Keratinocyte (primary cell): ENCODE data around the gene HYAL4. TPM values are rescaled to one million over a fixed set of nuclear protein-coding genes. Genes with fewer than 3 reads are reported as not detected.

Experiments used
- DNase-seq: peaks from one replicate; pipeline ENCODE4 v3.0.0-alpha.2; 2011; ENCODE audit warnings: low read depth, missing footprints, low spot score
- FAIRE-seq: peaks from 2 replicates; lab custom pipeline; 2011; peaks lifted over from hg19 to GRCh38; lab: Jason Lieb, UNC
- H2AFZ ChIP-seq: 2 replicates; pipeline ENCODE4 v1.6.0; 2012; ENCODE audit warnings: low read length, control low read depth, inconsistent platforms; ENCODE audit not compliant: control insufficient read depth
- H3K27ac ChIP-seq: 2 replicates; pipeline ENCODE4 v1.5.1; 2011; ENCODE audit warnings: low read length; ENCODE audit not compliant: control insufficient read depth, insufficient read depth
- H3K27me3 ChIP-seq: 3 replicates; pipeline ENCODE4 v1.6.0; 2011; ENCODE audit warnings: low read length; ENCODE audit not compliant: control insufficient read depth, insufficient read depth; ENCODE audit errors: extremely low read depth
- H3K36me3 ChIP-seq, 2 experiments: 2 replicates in 1 of 2; 3 replicates in 1 of 2; pipeline ENCODE4 v1.5.1; 2011; ENCODE audit warnings: low read length in 2 of 2, mild to moderate bottlenecking in 1 of 2; ENCODE audit not compliant: control insufficient read depth in 2 of 2, insufficient read depth in 2 of 2; ENCODE audit errors: extremely low read depth in 1 of 2
- H3K4me1 ChIP-seq: 3 replicates; pipeline ENCODE4 v1.5.1; 2011; ENCODE audit warnings: low read length; ENCODE audit not compliant: control insufficient read depth, insufficient read depth; ENCODE audit errors: extremely low read depth
- H3K4me2 ChIP-seq: 3 replicates; pipeline ENCODE4 v1.6.0; 2011; ENCODE audit warnings: low read depth, low read length; ENCODE audit not compliant: control insufficient read depth, insufficient read depth; ENCODE audit errors: extremely low read depth
- H3K4me3 ChIP-seq, 3 experiments: fragments of 200-600 bp in 1 of 3; sonication (generic) in 1 of 3; 2 replicates in 2 of 3; 3 replicates in 1 of 3; pipeline ENCODE4 v1.5.1; 2011 to 2016; ENCODE audit warnings: low read length in 3 of 3, mild to moderate bottlenecking in 3 of 3, control low read depth in 2 of 3, inconsistent platforms in 1 of 3, low read depth in 1 of 3, mixed read lengths in 1 of 3, mixed run types in 1 of 3, moderate library complexity in 1 of 3; ENCODE audit not compliant: control insufficient read depth in 2 of 3, insufficient read depth in 2 of 3; ENCODE audit errors: extremely low read depth in 1 of 3
- H3K79me2 ChIP-seq: 2 replicates; pipeline ENCODE4 v1.6.0; 2012; ENCODE audit warnings: low read length; ENCODE audit not compliant: control insufficient read depth, insufficient read depth
- H3K9ac ChIP-seq: 3 replicates; pipeline ENCODE4 v1.6.0; 2011; ENCODE audit warnings: low read length; ENCODE audit not compliant: control insufficient read depth, insufficient read depth; ENCODE audit errors: extremely low read depth
- H3K9me1 ChIP-seq: 3 replicates; pipeline ENCODE4 v1.6.0; 2011; ENCODE audit warnings: low read length; ENCODE audit not compliant: control insufficient read depth, insufficient read depth; ENCODE audit errors: extremely low read depth
- H3K9me3 ChIP-seq: 2 replicates; pipeline ENCODE4 v1.5.1; 2012; ENCODE audit warnings: low read depth, low read length; ENCODE audit not compliant: control insufficient read depth
- H4K20me1 ChIP-seq: 3 replicates; pipeline ENCODE4 v1.6.0; 2011; ENCODE audit warnings: low read length; ENCODE audit not compliant: control insufficient read depth, insufficient read depth; ENCODE audit errors: extremely low read depth
- CTCF ChIP-seq, 3 experiments: IDR thresholded peaks in 1 of 3; conservative IDR thresholded peaks in 1 of 3; optimal IDR thresholded peaks in 1 of 3; 2 replicates in 2 of 3; 3 replicates in 1 of 3; pipeline versions ENCODE3 to v1.5.1; 2011; ENCODE audit warnings: low read length in 3 of 3, mild to moderate bottlenecking in 3 of 3, moderate library complexity in 2 of 3, control low read depth in 1 of 3, inconsistent platforms in 1 of 3; ENCODE audit not compliant: insufficient read depth in 2 of 3; ENCODE audit errors: extremely low read depth in 1 of 3
- EZH2 ChIP-seq: IDR thresholded peaks from one replicate; pipeline ENCODE4 v1.6.1; 2012; ENCODE audit warnings: inconsistent platforms, mild to moderate bottlenecking, low read length, moderate library complexity
- dilution Hi-C: fragments of 300-500 bp; cut with MboI; formaldehyde crosslinking; loops from one replicate; pipeline ENCODE4 v1.7.0; 2020; ENCODE audit warnings: low sequenced_read_pairs; ENCODE audit not compliant: extremely low pct_ligation_motif_present
- polyA plus RNA-seq, 5 experiments: library from polyadenylated mRNA; depleted of rRNA in 3 of 5; stranded (reverse) in 3 of 5; stranded (forward) in 1 of 5; unstranded in 1 of 5; fragments of >200 nt; gene quantifications; 1 replicate in 1 of 5; 2 replicates in 3 of 5; 3 replicates in 1 of 5; pipeline versions ENCODE4 v1.2.1 to v1.2.3, GENCODE V29; 2011 to 2012; ENCODE audit warnings: missing spikeins in 2 of 5, low read depth in 1 of 5, low replicate concordance in 1 of 5

The HYAL4 gene
- polyA plus RNA-seq, 1 donor (not counting 4 experiments of a cell fraction or from before 2014, with no cell fraction given) = 0.26 TPM

DNA sequence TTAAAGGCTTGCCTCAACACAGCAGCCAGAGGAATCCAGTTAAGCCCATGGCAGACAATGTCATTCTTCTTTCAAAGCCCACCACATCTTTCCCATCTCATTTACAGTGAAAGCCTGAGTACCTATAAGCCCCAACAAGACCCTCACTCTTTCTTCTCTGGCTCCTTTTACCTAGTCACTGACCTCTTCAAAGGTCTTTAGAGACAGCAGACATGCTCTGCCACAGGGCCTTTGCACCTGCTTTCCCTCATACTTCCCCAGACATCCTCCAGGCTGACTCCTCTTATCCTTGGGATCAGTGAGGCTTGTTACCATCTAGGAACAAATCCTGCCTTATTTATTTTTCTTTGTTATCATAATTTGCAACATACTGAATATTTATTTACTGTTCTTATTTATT lies 17.8 kb downstream of the HYAL4 start:
- no peak overlapping the region for H3K4me2 ChIP-seq
- no peak overlapping the region for H3K4me3 ChIP-seq
- dilution Hi-C loops = no loop called here
- H4K20me1 ChIP-seq = no peaks in the 10 kb centered on the region
- H3K79me2 ChIP-seq = no peaks in the 10 kb centered on the region
- DNase-seq = no peak
- no peaks in the 10 kb centered on the region for H3K4me1 ChIP-seq
- H2AFZ ChIP-seq = no peak overlapping the region
- no peak for TF ChIP-seq CTCF (optimal IDR thresholded peaks at IDR 0.05 in 1 of 3, IDR thresholded peaks at IDR 0.05 in 1 of 3, conservative IDR thresholded peaks at IDR 0.05 in 1 of 3; ENCODE audit: extremely low read depth in 1 of 3, insufficient read depth in 2 of 3, low read length in 3 of 3)
- TF ChIP-seq EZH2 = no peak
- no peaks in the 10 kb centered on the region for H3K27me3 ChIP-seq
- no peaks in the 10 kb centered on the region for H3K9me1 ChIP-seq
- no peaks in the 10 kb centered on the region for H3K9me3 ChIP-seq
- no peaks in the 10 kb centered on the region for H3K36me3 ChIP-seq
- no peak for FAIRE-seq
- H3K27ac ChIP-seq = no peak overlapping the region
- no peak overlapping the region for H3K9ac ChIP-seq

GRCh38 chr7:123863461-123863860 lies 18.5 kb downstream of the HYAL4 start:
- FAIRE-seq (no peak), DNase-seq (no peak)
- no peaks in the 10 kb centered on the region for H3K36me3 ChIP-seq
- no peaks in the 10 kb centered on the region for H4K20me1 ChIP-seq
- dilution Hi-C loops = no loop called here
- no peaks in the 10 kb centered on the region for H3K9me1 ChIP-seq
- no peaks in the 10 kb centered on the region for H3K27me3 ChIP-seq
- H3K4me3 ChIP-seq = no peak overlapping the region
- no peaks in the 10 kb centered on the region for H3K79me2 ChIP-seq
- no peaks in the 10 kb centered on the region for H3K9me3 ChIP-seq
- H2AFZ ChIP-seq = no peak overlapping the region
- TF ChIP-seq CTCF (optimal IDR thresholded peaks at IDR 0.05 in 1 of 3, IDR thresholded peaks at IDR 0.05 in 1 of 3, conservative IDR thresholded peaks at IDR 0.05 in 1 of 3; ENCODE audit: extremely low read depth in 1 of 3, insufficient read depth in 2 of 3, low read length in 3 of 3) (no peak), EZH2 (no peak)
- H3K4me1 ChIP-seq = no peaks in the 10 kb centered on the region
- no peak overlapping the region for H3K4me2 ChIP-seq
- H3K27ac ChIP-seq = no peak overlapping the region
- H3K9ac ChIP-seq = no peak overlapping the region
